T-helper 17 cell (primary cell): Measurements from ENCODE around the gene KMT2E. TPM values are rescaled to one million over a fixed set of nuclear protein-coding genes. Genes with fewer than 3 reads are reported as not detected.

ENCODE experiments used
- ATAC-seq: fragments of 150-1000 bp; cut with Tn5 transposase; 2 replicates; pipeline ENCODE4 v1.10.0; 2021; ENCODE audit warnings: mild to moderate bottlenecking, moderate library complexity
- DNase-seq, 3 donors: peaks; one replicate each; pipeline versions ENCODE4 v3.0.0 to v3.0.0-alpha.2; 2020 to 2021
- H3K9me3 ChIP-seq: one replicate; pipeline ENCODE4 v1.7.0; 2013; ENCODE audit warnings: low read length, mild to moderate bottlenecking; ENCODE audit not compliant: control insufficient read depth, poor library complexity, severe bottlenecking
- H3K27ac Mint-ChIP-seq: one replicate; pipeline ENCODE4 v1.8.0; 2022; ENCODE audit warnings: mild to moderate bottlenecking, moderate library complexity, mixed read lengths
- H3K27me3 Mint-ChIP-seq: one replicate; pipeline ENCODE4 v1.8.0; 2022; ENCODE audit warnings: mixed read lengths
- H3K36me3 Mint-ChIP-seq: one replicate; pipeline ENCODE4 v1.8.0; 2022; ENCODE audit warnings: low read depth, mixed read lengths
- H3K4me1 Mint-ChIP-seq: one replicate; pipeline ENCODE4 v1.8.0; 2022; ENCODE audit warnings: mild to moderate bottlenecking, mixed read lengths
- H3K4me3 Mint-ChIP-seq: one replicate; pipeline ENCODE4 v1.8.0; 2022; ENCODE audit warnings: mild to moderate bottlenecking, moderate library complexity, mixed read lengths
- total RNA-seq, 4 donors: library from RNA in 2 of 4; stranded (reverse) in 2 of 4; gene quantifications; one replicate each; pipeline ENCODE4 v1.2.3 and lab custom pipeline; 2022 to 2026

The KMT2E gene
- total RNA-seq, 2 donors from 2014 or later: 285 to 301 TPM

- Mint-ChIP-seq H3K4me3 (peak overlapping the region; percentile 98), H3K27me3 (peaks cover 5% of the 10 kb centered on the region), H3K36me3 (peaks cover 6% of the 10 kb centered on the region), H3K4me1 (peaks cover 44% of the 10 kb centered on the region), H3K27ac (peak overlapping the region; percentile 100)
- DNase-seq: no peak
- H3K9me3 ChIP-seq: no peaks in the 10 kb centered on the region
- no peak for ATAC-seq
These were observed 2.2 kb downstream of the KMT2E start for GRCh38 chr7:105016068-105016708.

DNA sequence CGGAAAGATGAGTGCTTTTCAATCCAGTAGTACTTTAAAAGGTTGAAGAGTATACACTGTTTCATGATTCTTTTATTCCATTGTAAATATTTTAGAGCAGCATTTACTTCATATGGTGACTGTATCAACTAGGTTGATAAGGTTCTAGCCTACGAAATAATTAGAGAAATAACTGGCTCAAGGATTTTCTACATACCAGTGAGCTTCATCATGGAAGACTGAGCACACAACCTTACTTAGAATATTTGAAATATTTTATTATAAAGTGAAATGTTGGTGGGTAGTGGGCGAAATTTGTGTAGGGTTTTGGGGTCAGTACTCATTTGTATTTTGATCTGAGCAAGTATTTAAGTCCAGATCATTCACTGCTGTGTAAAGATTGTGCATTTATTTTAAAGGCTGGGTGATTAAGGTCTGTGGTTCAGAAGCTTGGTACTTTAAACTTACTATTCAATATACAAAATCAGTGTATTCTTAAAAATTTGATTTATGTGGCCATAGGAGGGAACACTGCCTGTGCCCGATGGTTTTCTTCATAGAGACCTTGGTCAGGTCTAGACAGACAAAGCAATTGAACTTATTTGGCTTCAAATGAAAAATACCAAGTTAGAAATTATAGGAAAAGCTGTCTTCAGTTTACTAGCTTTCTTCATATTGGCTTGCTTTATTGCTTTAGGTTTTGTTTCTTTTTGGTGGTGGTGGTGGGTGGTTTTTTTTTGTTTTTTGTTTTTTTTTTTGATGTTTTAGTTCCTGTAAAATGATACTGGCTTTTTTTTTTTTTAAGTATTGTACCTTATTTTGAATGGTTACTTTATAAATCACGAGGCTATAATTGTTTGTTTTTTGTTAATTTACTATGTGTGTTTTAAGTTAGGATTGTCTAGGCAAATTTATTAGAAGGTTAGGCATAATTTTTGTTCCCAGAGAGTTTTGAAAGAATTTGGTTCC is 3.0 kb downstream of the KMT2E start:
- H3K4me1 Mint-ChIP-seq: peaks cover 47% of the 10 kb centered on the region
- peak overlapping the region; percentile 98 for H3K4me3 Mint-ChIP-seq
- H3K27ac Mint-ChIP-seq: peak overlapping the region; percentile 100
- H3K9me3 ChIP-seq: no peaks in the 10 kb centered on the region
- peaks cover 5% of the 10 kb centered on the region for H3K27me3 Mint-ChIP-seq
- H3K36me3 Mint-ChIP-seq: peaks cover 6% of the 10 kb centered on the region
- ATAC-seq: no peak
- DNase-seq: no peak

- Mint-ChIP-seq H3K36me3 (peaks cover 6% of the 10 kb centered on the region), H3K4me1 (peaks cover 46% of the 10 kb centered on the region), H3K27me3 (peaks cover 3% of the 10 kb centered on the region), H3K27ac (peak overlapping the region; percentile 100), H3K4me3 (peak overlapping the region; percentile 98)
- no peaks in the 10 kb centered on the region for H3K9me3 ChIP-seq
- DNase-seq (no peak), ATAC-seq (no peak)
These were observed 3.8 kb downstream of the KMT2E start for GRCh38 chr7:105017657-105018365.

DNA sequence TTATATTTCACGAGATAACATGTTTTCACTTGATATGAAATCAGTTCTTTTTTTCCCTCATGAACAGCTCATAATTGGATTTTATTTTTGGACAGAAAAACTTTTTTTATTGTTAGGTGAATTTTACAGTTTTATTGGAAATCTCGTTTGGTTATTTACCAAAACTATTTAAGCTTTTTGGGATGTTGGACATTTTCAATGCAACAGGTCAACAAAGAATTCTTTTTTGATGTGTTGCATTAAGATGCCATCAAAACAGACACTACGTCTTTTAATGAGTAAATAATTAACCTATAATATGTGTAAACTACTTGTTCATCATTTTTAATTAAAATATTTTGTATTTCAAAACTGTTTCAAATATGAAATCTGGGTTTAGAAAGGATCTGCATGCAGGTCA is 5.3 kb downstream of the KMT2E start:
- H3K27ac Mint-ChIP-seq: peak overlapping the region; percentile 59
- no peaks in the 10 kb centered on the region for H3K27me3 Mint-ChIP-seq
- peak overlapping the region; percentile 77 for H3K4me3 Mint-ChIP-seq
- no peaks in the 10 kb centered on the region for H3K9me3 ChIP-seq
- ATAC-seq (no peak), DNase-seq (no peak)
- H3K4me1 Mint-ChIP-seq: peaks cover 42% of the 10 kb centered on the region
- no peaks in the 10 kb centered on the region for H3K36me3 Mint-ChIP-seq

DNA sequence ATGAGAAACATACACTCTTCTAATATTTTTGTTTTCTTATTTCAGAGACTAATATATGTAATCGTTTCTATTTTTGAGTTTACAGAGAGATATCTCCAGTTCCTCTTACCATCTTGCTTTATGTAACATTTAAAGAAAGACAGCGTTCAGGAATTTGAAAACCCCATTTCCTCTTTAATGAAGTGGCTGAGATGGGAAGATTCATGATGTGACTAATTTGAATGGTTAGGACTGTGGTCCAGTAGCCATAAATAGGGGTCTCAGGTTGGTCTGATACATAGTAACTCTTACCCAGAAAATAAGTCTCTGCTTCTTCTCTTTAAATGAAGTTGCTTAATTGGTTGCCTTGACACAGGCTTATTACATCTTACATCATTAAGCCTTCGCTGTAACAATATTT is 6.9 kb downstream of the KMT2E start:
- no peak for ATAC-seq

GRCh38 chr7:105021352-105021751 is 7.3 kb downstream of the KMT2E start:
- H3K27me3 Mint-ChIP-seq: no peaks in the 10 kb centered on the region
- peak overlapping the region; percentile 41 for H3K4me3 Mint-ChIP-seq
- ATAC-seq (no peak), DNase-seq (no peak)
- no peaks in the 10 kb centered on the region for H3K9me3 ChIP-seq
- H3K27ac Mint-ChIP-seq: peak overlapping the region; percentile 54
- peaks cover 56% of the 10 kb centered on the region for H3K4me1 Mint-ChIP-seq
- no peaks in the 10 kb centered on the region for H3K36me3 Mint-ChIP-seq

More for the DNA sequence above, 6.9 kb downstream of the KMT2E start:
- no peak for DNase-seq
- peak overlapping the region; percentile 54 for H3K27ac Mint-ChIP-seq
- peak overlapping the region; percentile 41 for H3K4me3 Mint-ChIP-seq
- no peaks in the 10 kb centered on the region for H3K27me3 Mint-ChIP-seq
- H3K9me3 ChIP-seq: no peaks in the 10 kb centered on the region
- H3K4me1 Mint-ChIP-seq: peaks cover 53% of the 10 kb centered on the region
- no peaks in the 10 kb centered on the region for H3K36me3 Mint-ChIP-seq

- H3K9me3 ChIP-seq: no peaks in the 10 kb centered on the region
- Mint-ChIP-seq H3K27me3 (no peaks in the 10 kb centered on the region), H3K27ac (peak overlapping the region; percentile 54), H3K4me3 (peak overlapping the region; percentile 49), H3K4me1 (peaks cover 56% of the 10 kb centered on the region), H3K36me3 (no peaks in the 10 kb centered on the region)
- DNase-seq: no peak
- no peak for ATAC-seq
These were observed 8.0 kb downstream of the KMT2E start for GRCh38 chr7:105021967-105022366.

DNA sequence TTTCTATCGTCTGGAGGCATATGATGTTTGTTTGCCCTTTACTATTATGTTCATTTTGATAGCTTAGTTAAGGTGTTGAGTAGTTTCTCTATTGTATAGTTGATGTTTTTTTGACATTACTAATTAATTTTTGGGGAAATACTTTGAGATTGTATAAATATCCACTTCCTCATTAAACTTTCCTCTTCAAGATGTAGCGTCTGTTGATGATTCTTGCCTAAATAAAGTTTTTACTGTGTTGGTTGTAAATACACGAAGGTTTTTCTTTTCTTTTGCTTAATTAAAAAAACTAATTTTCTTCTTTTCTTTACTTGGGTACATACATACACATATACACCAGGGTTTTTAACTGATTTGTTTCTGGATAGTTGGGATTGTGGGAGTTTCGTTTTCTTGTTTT is 8.5 kb downstream of the KMT2E start:
- Mint-ChIP-seq H3K27me3 (no peaks in the 10 kb centered on the region), H3K4me3 (peak overlapping the region; percentile 49), H3K27ac (no peak overlapping the region), H3K36me3 (no peaks in the 10 kb centered on the region), H3K4me1 (peaks cover 54% of the 10 kb centered on the region)
- DNase-seq (no peak), ATAC-seq (no peak)
- H3K9me3 ChIP-seq: no peaks in the 10 kb centered on the region

DNA sequence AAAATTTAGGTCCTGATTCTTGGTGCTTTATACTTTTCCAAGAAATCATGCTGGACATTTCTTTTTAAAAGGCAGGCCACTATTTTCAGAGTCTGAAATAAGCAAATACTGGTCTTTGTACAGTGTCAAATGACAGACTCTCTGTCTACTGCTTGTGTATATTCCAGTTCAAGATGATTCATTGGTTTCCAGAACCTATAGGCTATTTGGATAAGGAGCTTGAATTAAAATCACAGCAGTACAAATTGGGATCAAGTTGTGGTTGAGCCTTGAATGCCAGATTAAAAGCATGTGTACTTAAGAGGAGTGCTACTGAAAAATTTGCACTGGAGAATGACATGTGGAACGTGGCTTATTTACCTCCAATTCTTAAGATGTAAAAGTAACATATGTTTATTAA is 10.7 kb downstream of the KMT2E start:
- no peaks in the 10 kb centered on the region for H3K9me3 ChIP-seq
- DNase-seq: no peak
- H3K27ac Mint-ChIP-seq: peak overlapping the region; percentile 75
- ATAC-seq: peak; percentile 3
- H3K27me3 Mint-ChIP-seq: no peaks in the 10 kb centered on the region
- H3K36me3 Mint-ChIP-seq: no peaks in the 10 kb centered on the region
- peak overlapping the region; percentile 33 for H3K4me3 Mint-ChIP-seq
- H3K4me1 Mint-ChIP-seq: peaks cover 60% of the 10 kb centered on the region

GRCh38 chr7:105026750-105027149 is 12.7 kb downstream of the KMT2E start:
- ATAC-seq (no peak), DNase-seq (no peak)
- H3K9me3 ChIP-seq: no peaks in the 10 kb centered on the region
- Mint-ChIP-seq H3K4me1 (peaks cover 59% of the 10 kb centered on the region), H3K27me3 (no peaks in the 10 kb centered on the region), H3K4me3 (peak overlapping the region; percentile 63), H3K27ac (peak overlapping the region; percentile 4), H3K36me3 (no peaks in the 10 kb centered on the region)

GRCh38 chr7:105027176-105027853 is 13.3 kb downstream of the KMT2E start:
- no peak for DNase-seq
- H3K27me3 Mint-ChIP-seq: no peaks in the 10 kb centered on the region
- H3K27ac Mint-ChIP-seq: peak overlapping the region; percentile 4
- no peak for ATAC-seq
- H3K36me3 Mint-ChIP-seq: no peaks in the 10 kb centered on the region
- no peaks in the 10 kb centered on the region for H3K9me3 ChIP-seq
- H3K4me1 Mint-ChIP-seq: peaks cover 56% of the 10 kb centered on the region
- H3K4me3 Mint-ChIP-seq: no peak overlapping the region

- Mint-ChIP-seq H3K4me1 (peaks cover 56% of the 10 kb centered on the region), H3K4me3 (peak overlapping the region; percentile 71)
These were observed 14.0 kb downstream of the KMT2E start for GRCh38 chr7:105028004-105028403.

More at GRCh38 chr7:105028004-105028403, 14.0 kb downstream of the KMT2E start:
- DNase-seq (no peak), ATAC-seq (no peak)
- no peaks in the 10 kb centered on the region for H3K36me3 Mint-ChIP-seq
- H3K27me3 Mint-ChIP-seq: no peaks in the 10 kb centered on the region
- no peaks in the 10 kb centered on the region for H3K9me3 ChIP-seq
- H3K27ac Mint-ChIP-seq: peak overlapping the region; percentile 39
